ENCODE data around the gene ZNF679.

DNA sequence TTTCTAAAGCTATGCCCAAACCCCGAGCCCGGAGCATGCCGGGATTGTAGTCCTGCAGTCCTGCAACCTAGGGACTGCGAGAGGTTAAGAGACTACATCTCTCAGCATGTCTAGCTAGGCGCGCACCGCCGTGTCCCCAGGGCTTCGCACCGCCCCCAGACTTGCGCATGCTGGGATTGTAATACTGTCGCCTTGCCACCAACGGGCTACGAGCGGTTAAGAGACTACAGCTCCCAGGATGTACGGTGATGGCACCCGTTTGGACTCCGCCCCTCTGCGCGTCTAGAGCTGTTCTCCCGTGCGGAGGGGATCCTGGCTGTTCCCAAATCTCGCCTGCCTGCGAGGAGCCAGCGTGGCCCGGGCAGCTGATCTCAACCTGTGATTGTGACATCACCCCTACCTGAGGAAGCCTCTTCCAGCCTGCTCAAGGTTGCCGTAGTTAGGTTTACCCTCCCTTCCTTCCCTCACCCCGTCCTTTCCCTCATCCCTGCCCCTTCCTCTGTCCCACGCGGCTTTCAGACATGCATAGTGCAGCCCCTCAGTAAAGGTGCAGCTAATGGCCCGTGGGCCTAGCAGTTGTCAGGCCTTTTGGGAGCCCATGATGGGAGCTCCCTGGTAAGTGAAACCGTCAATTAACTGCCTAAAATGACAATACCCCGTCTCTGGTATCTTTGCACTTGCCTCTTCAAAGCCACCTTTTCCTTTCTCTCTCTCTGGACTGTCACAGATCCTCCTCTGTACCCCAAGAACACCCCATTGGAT lies 79.2 kb downstream of the ZNF679 start:
- TF ChIP-seq, protein P1, sequence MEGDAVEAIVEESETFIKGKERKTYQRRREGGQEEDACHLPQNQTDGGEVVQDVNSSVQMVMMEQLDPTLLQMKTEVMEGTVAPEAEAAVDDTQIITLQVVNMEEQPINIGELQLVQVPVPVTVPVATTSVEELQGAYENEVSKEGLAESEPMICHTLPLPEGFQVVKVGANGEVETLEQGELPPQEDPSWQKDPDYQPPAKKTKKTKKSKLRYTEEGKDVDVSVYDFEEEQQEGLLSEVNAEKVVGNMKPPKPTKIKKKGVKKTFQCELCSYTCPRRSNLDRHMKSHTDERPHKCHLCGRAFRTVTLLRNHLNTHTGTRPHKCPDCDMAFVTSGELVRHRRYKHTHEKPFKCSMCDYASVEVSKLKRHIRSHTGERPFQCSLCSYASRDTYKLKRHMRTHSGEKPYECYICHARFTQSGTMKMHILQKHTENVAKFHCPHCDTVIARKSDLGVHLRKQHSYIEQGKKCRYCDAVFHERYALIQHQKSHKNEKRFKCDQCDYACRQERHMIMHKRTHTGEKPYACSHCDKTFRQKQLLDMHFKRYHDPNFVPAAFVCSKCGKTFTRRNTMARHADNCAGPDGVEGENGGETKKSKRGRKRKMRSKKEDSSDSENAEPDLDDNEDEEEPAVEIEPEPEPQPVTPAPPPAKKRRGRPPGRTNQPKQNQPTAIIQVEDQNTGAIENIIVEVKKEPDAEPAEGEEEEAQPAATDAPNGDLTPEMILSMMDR (conservative IDR thresholded peaks at IDR 0.05 in 1 of 2, IDR thresholded peaks at IDR 0.05 in 1 of 2; ENCODE audit: low read depth in 1 of 2, low read length in 2 of 2), result no peak
- no peak for TF ChIP-seq EZH2 (IDR thresholded peaks at IDR 0.05; ENCODE audit: low read length, missing control alignments)
